Measurements from ENCODE around the gene ZXDC.

Gene ZXDC

DNA sequence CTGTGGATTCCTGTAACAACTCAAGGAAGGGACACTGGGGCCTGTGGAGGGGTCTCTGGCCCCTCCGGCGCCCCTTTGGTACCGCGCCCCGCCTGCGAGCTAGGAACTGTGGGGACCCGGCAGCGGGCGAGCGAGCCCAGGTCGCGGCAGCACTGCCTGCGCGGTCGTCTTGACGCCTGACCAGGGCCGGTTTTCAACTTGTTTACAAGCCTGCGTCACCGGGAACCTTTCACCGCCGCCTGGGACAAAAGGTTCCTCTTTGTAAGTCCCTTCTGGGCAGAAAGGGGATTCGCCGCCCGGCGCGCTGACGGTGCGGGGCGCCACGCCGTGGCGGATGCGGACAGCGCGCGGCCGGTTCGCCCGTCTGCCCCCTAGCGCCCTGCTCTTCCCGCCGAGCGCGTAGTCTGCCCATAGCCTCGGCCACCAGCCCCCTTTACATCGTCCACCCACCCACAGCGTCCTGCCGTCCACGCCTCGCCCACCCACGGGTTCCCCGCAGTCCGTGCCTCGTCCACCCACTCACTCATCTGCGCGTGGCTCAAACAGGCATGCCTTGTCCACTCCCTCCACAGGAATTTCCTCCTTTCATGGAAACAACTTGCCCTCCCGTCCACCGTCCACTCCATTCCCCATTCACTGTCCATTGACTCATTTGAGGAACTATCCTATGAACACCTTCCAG is 86.4 kb downstream of the ZXDC start:
- DNase-seq: no peak
